Left ventricle myocardium inferior (tissue), 1 donor: Measurements from ENCODE around the gene AP1M2. TPM values are rescaled to one million over a fixed set of nuclear protein-coding genes. Genes with fewer than 3 reads are reported as not detected.
A peak's percentile ranks its signal among the peaks of the same experiment; 100 is the strongest.

ENCODE experiments used
- DNase-seq: peaks from one replicate; pipeline ENCODE4 v3.0.0-alpha.2; 2020
- H3K27ac ChIP-seq: fragments of 200-600 bp; replicated peaks from 2 replicates; pipeline ENCODE4 v1.8.0; 2021
- H3K27me3 ChIP-seq: fragments of 200-600 bp; 2 replicates; pipeline ENCODE4 v1.8.0; 2021; ENCODE audit warnings: low read depth
- H3K36me3 ChIP-seq: fragments of 200-600 bp; 2 replicates; pipeline ENCODE4 v1.8.0; 2021
- H3K4me1 ChIP-seq: fragments of 200-600 bp; 2 replicates; pipeline ENCODE4 v1.8.0; 2021
- H3K4me3 ChIP-seq: fragments of 200-600 bp; 2 replicates; pipeline ENCODE4 v1.8.0; 2021; ENCODE audit warnings: mild to moderate bottlenecking, moderate library complexity
- H3K9me3 ChIP-seq: fragments of 200-600 bp; replicated peaks from 2 replicates; pipeline ENCODE4 v1.8.0; 2021
- intact Hi-C: fragments of 100-400 bp; cut with micrococcal nuclease; formaldehyde crosslinking; loops from one replicate; pipeline ENCODE4 v1.11.0; 2022
- total RNA-seq: library from RNA; stranded (reverse); fragmentation: NEBNext Ultra II Directional; extraction: Animal tissue kit (Norgen Biotek cat#: 25700); gene quantifications from one replicate; pipeline ENCODE4 v1.2.1, GENCODE V29; 2021
- TF ChIP-seq, protein P1 (sequence below): fragments of 200-600 bp; IDR thresholded peaks from 2 replicates; pipeline ENCODE4 v1.8.0; 2021; ENCODE audit warnings: antibody characterized with exemption, mild to moderate bottlenecking, borderline replicate concordance
- donor health status: DM: no; HTN: yes; CAD: no; lungs with severe emphysema.

AP1M2 gene
- total RNA-seq, 1 donor from 2014 or later, result not detected

DNA sequence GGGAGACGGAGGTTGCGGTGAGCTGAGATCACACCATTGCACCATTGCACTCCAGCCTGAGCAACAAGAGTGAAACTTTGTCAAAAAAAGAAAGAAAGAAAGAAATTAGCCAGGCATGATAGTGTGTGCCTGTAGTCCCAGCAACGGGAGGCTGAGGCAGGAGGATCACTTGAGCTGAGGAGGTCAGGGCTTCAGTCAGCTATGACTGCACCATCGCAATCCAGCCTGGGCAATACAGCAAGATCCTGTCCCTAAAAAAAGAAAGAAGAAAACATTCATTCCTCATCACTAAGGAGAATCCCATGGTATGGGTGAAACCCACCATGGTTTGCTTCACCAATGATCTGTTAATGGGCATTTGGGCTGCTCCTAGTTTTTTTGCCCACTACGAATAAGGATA lies 13.0 kb upstream of the AP1M2 start:
- intact Hi-C loops, result no loop called here
- no peak for DNase-seq
- TF ChIP-seq, protein P1, sequence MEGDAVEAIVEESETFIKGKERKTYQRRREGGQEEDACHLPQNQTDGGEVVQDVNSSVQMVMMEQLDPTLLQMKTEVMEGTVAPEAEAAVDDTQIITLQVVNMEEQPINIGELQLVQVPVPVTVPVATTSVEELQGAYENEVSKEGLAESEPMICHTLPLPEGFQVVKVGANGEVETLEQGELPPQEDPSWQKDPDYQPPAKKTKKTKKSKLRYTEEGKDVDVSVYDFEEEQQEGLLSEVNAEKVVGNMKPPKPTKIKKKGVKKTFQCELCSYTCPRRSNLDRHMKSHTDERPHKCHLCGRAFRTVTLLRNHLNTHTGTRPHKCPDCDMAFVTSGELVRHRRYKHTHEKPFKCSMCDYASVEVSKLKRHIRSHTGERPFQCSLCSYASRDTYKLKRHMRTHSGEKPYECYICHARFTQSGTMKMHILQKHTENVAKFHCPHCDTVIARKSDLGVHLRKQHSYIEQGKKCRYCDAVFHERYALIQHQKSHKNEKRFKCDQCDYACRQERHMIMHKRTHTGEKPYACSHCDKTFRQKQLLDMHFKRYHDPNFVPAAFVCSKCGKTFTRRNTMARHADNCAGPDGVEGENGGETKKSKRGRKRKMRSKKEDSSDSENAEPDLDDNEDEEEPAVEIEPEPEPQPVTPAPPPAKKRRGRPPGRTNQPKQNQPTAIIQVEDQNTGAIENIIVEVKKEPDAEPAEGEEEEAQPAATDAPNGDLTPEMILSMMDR, result no peak
- Histone ChIP-seq H3K4me1 (peaks cover 40% of the 10 kb centered on the region), H3K9me3 (no peaks in the 10 kb centered on the region), H3K4me3 (no peak overlapping the region), H3K27me3 (no peaks in the 10 kb centered on the region), H3K36me3 (no peaks in the 10 kb centered on the region), H3K27ac (no peak overlapping the region)

DNA sequence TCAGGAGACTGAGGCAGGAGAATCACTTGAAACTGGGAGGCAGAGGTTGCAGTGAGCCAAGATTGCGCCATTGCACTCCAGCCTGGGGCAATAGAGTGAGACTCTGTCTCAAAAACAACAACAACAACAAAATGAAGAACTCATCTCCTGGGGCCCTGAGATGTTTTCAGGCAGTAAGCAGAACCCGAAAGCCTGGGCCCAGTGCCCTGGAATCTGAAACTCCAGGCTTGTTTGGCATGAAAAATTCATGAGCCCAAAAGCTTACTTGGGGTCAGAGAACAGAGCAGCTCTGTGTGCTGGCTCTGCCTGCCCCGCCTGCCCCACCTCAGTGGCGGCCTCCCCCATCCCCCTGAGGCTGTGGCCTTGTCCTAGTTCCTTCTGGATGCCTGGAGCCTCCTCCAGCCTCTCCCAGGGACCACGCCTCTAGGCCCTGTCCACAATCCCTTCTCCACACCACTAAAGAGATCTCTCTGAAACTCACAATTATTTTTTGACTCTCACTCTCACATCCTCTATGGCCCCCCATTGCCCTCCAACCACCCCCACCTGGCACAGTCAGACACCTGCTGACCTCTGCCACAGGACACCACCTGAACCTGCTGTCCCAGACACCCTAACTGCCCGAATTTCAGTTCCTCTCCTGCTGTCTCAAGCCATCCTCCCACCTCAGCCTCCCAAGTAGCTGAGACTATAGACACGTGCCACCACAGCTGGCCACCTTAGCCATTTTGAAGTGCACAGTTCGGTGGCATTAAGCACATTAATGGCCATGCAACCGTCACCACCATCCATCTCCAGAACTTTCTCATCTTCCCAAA lies 6.9 kb upstream of the AP1M2 start:
- peak overlapping the region; percentile 36 for H3K27ac ChIP-seq
- H3K36me3 ChIP-seq, result no peaks in the 10 kb centered on the region
- peaks cover 12% of the 10 kb centered on the region for H3K27me3 ChIP-seq
- H3K4me3 ChIP-seq, result no peak overlapping the region
- H3K4me1 ChIP-seq, result peaks cover 7% of the 10 kb centered on the region
- intact Hi-C loops, result no loop called here
- no peak for DNase-seq
- no peaks in the 10 kb centered on the region for H3K9me3 ChIP-seq
- TF ChIP-seq, protein P1, result no peak

DNA sequence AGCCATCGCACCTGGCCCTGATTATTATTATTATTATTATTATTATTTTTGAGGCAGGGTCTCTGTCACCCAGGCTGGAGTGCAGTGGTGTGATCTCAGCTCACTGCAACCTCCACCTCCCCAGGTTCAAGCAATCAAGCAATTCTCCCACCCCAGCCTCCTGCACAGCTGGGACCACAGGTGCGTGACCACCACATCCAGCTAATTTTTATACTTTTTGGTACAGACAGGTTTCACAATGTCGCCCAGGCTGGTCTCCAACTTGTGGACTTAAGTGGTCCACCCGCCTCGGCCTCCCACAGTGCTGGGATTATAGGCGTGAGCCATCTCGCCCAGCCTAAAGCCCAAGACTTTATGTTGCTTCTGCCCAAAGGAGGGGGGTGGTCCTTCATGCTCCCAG lies 6.0 kb upstream of the AP1M2 start:
- H3K4me1 ChIP-seq, result peaks cover 7% of the 10 kb centered on the region
- peak overlapping the region; percentile 16 for H3K27ac ChIP-seq
- intact Hi-C loops, result no loop called here
- no peaks in the 10 kb centered on the region for H3K36me3 ChIP-seq
- no peak overlapping the region for H3K4me3 ChIP-seq
- peaks cover 20% of the 10 kb centered on the region for H3K27me3 ChIP-seq
- no peaks in the 10 kb centered on the region for H3K9me3 ChIP-seq
- TF ChIP-seq, protein P1, result no peak
- DNase-seq, result no peak

GRCh38 chr19:10587839-10588150 lies 683 bp upstream of the AP1M2 start:
- Histone ChIP-seq H3K27me3 (peaks cover 39% of the 10 kb centered on the region), H3K4me3 (no peak overlapping the region), H3K4me1 (no peaks in the 10 kb centered on the region), H3K9me3 (no peaks in the 10 kb centered on the region), H3K36me3 (no peaks in the 10 kb centered on the region), H3K27ac (no peak overlapping the region)
- DNase-seq, result no peak
- intact Hi-C loops, result no loop called here
- TF ChIP-seq, protein P1, result no peak

DNA sequence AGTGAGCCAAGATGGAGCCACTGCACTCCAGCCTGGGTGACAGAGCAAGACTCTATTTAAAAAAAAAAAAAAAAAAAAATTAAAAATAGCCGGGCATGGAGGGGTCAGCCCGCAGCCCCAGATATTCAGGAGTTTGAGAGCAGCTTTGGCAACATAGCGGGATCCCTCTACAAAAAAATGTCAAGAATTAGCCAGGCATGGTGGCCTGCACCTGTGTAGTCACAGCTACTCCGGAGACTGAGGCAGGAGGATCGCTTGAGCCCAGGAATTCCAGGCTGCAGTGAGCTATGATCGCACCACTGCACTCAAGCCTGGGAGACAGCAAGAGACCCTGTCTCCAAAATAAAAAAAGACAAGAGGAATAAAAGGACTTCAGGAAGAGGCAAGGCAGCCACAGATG lies 716 bp downstream of the AP1M2 start:
- no peak overlapping the region for H3K4me3 ChIP-seq
- intact Hi-C loops, result no loop called here
- no peaks in the 10 kb centered on the region for H3K9me3 ChIP-seq
- DNase-seq, result no peak
- H3K36me3 ChIP-seq, result no peaks in the 10 kb centered on the region
- H3K27me3 ChIP-seq, result peaks cover 39% of the 10 kb centered on the region
- H3K27ac ChIP-seq, result no peak overlapping the region
- TF ChIP-seq, protein P1, result no peak
- H3K4me1 ChIP-seq, result peaks cover 2% of the 10 kb centered on the region
